HepG2 (cell line): Measurements from ENCODE around the gene GMPPA. TPM values are rescaled to one million over a fixed set of nuclear protein-coding genes. Genes with fewer than 3 reads are reported as not detected.

Experiments used
- ADNP ChIP-seq: sonication (generic); formaldehyde crosslinking; IDR thresholded peaks from 2 replicates; pipeline ENCODE4 v1.4.0; 2020; ENCODE audit warnings: missing genetic modification reagents
- ATF6 ChIP-seq: sonication (generic); formaldehyde crosslinking; conservative IDR thresholded peaks from 2 replicates; pipeline ENCODE4 v1.4.0; 2020; ENCODE audit warnings: missing genetic modification reagents
- BCL3 ChIP-seq: sonication (generic); formaldehyde crosslinking; IDR thresholded peaks from 2 replicates; pipeline ENCODE4 v1.5.1; 2020; ENCODE audit warnings: mild to moderate bottlenecking, missing genetic modification reagents, moderate library complexity
- CREB1 ChIP-seq, 2 experiments: fragments of 450-650 bp in 1 of 2; IDR thresholded peaks; 2 replicates each; pipeline ENCODE4 v1.6.1; 2016 to 2017; ENCODE audit warnings: control low read depth in 1 of 2, mild to moderate bottlenecking in 1 of 2, missing compliant biosample characterization in 1 of 2, missing genetic modification characterization in 1 of 2
- CSRNP2 ChIP-seq: sonication (generic); formaldehyde crosslinking; conservative IDR thresholded peaks from 2 replicates; pipeline ENCODE4 v1.8.0; 2022; ENCODE audit warnings: low read depth, missing genetic modification reagents
- MAF1 ChIP-seq: sonication (generic); formaldehyde crosslinking; IDR thresholded peaks from 2 replicates; pipeline ENCODE4 v1.5.0; 2020; ENCODE audit warnings: missing genetic modification reagents, borderline replicate concordance
- RBFOX2 ChIP-seq: fragments of 200-400 bp; formaldehyde crosslinking; IDR thresholded peaks from 2 replicates; pipeline ENCODE4 v1.6.1; 2017; ENCODE audit warnings: low read depth, mild to moderate bottlenecking, low read length
- SRSF1 ChIP-seq: fragments of 200-400 bp; formaldehyde crosslinking; optimal IDR thresholded peaks from 2 replicates; pipeline ENCODE3; 2017; ENCODE audit warnings: mild to moderate bottlenecking, low read depth, low read length, moderate library complexity
- ZNF362 ChIP-seq: sonication (generic); formaldehyde crosslinking; IDR thresholded peaks from 2 replicates; pipeline ENCODE4 v1.4.0; 2020; ENCODE audit warnings: missing genetic modification reagents, mild to moderate bottlenecking, borderline replicate concordance
- ZNF607 ChIP-seq: sonication (generic); formaldehyde crosslinking; IDR thresholded peaks from 2 replicates; pipeline ENCODE4 v1.5.1; 2020; ENCODE audit warnings: missing genetic modification reagents, mild to moderate bottlenecking, borderline replicate concordance
- ZNF672 ChIP-seq: sonication (generic); formaldehyde crosslinking; IDR thresholded peaks from 2 replicates; pipeline ENCODE4 v1.8.1; 2022; ENCODE audit warnings: missing genetic modification reagents
- ZNF724P ChIP-seq: sonication (generic); formaldehyde crosslinking; IDR thresholded peaks from 2 replicates; pipeline ENCODE4 v1.8.0; 2022; ENCODE audit warnings: missing genetic modification reagents, borderline replicate concordance
- ZSCAN22 ChIP-seq: sonication (generic); formaldehyde crosslinking; IDR thresholded peaks from 2 replicates; pipeline ENCODE4 v1.4.0; 2020; ENCODE audit warnings: mild to moderate bottlenecking, missing genetic modification reagents
- polyA plus RNA-seq, 8 experiments: library from polyadenylated mRNA; depleted of rRNA in 3 of 8; stranded (reverse) in 7 of 8; unstranded in 1 of 8; fragments of >200 nt; fragmentation: Illumina TruSeq in 4 of 8; extraction: Trizol in 4 of 8; gene quantifications; 2 replicates each; pipeline versions ENCODE4 v1.2.1 to v1.2.3, GENCODE V29; 2011 to 2016; ENCODE audit warnings: low read depth in 4 of 8, missing spikeins in 1 of 8, mixed read lengths in 1 of 8; ENCODE audit not compliant: insufficient read depth in 1 of 8
- total RNA-seq, 5 experiments: library from RNA; depleted of rRNA; stranded (reverse); fragments of >200 nt; fragmentation: Illumina TruSeq; extraction: Trizol; gene quantifications; 2 replicates each; pipeline ENCODE4 v1.2.3, GENCODE V29; 2016; ENCODE audit warnings: low read depth in 1 of 5
- TF ChIP-seq, protein P1 (sequence below): sonication (generic); formaldehyde crosslinking; IDR thresholded peaks from 2 replicates; pipeline ENCODE4 v1.5.1; 2020; ENCODE audit warnings: mild to moderate bottlenecking, missing genetic modification reagents, moderate library complexity

GMPPA gene
- total and polyA plus RNA-seq, 2 of the 13 experiments (the other 11 are each of a cell fraction or from before 2014, with no cell fraction given), result 81.1 to 106 TPM

DNA sequence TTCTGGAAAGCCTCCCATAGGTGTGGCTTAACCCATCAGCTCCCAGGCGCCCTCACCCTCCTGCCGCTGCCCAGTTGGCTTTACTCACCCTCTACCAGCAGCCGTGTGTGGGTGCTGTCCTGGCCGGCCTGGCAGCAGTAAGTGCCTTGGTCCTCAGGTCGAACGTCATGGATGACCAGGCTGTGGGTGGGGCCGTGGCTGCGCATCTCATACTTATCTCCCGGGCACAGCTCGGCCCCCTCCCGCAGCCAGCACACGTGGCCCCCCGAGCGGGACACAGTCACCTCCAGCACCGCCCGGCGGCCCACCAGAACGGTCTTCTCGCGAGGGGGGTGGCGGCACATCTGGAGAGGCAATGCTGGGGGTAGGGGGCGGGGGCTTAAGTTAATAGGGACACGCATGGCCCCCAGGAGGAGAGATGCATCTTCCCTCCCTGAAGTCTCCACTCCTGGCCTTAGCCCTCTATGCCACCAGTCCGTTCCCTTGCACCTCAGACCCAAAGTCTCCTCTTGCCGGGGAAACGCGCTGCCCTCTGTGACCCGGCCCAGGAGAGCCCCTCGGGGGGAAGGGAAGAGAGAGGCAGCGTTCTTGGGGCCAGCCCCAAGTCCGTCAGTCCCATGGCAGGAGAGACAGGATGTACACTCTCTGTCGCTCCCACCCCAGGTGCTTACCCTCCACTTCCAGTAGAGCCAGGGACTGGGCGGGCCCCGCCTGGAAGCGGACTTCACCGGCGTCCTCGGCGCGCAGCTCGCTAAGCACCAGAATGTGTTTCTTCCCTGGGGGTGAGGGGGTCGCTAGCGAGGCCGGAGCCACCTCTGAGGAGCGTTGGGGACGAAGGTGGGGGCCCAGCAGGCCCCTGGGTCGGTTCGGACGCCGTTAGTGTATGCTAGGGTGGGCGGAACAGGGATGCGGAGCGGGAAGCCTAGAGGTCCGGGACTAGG is 53.0 kb downstream of the GMPPA start (continued):
- TF ChIP-seq ZNF607 (0 out of 2 replicates have a peak, but pooled peaks have one; percentile 26), ATF6 (CRISPR knock-in tag) (no peak), ZNF362 (CRISPR knock-in tag) (0 out of 2 replicates have a peak, but pooled peaks have one; percentile 16), MAF1 (CRISPR knock-in tag) (no peak), RBFOX2 (no peak), ZNF724P (CRISPR knock-in tag) (0 out of 2 replicates have a peak, but pooled peaks have one; percentile 27), CREB1 (IDR thresholded peaks at IDR 0.05) (no peak), CREB1 (CRISPR knock-in tag; IDR thresholded peaks at IDR 0.05) (no peak), ADNP (CRISPR knock-in tag) (no peak), SRSF1 (no peak), ZSCAN22 (CRISPR knock-in tag) (no peak), ZNF672 (CRISPR knock-in tag) (peak; percentile 42; the same call in 1 of the 2 replicates), CSRNP2 (no peak), BCL3 (CRISPR knock-in tag) (no peak)
- TF ChIP-seq, protein P1, sequence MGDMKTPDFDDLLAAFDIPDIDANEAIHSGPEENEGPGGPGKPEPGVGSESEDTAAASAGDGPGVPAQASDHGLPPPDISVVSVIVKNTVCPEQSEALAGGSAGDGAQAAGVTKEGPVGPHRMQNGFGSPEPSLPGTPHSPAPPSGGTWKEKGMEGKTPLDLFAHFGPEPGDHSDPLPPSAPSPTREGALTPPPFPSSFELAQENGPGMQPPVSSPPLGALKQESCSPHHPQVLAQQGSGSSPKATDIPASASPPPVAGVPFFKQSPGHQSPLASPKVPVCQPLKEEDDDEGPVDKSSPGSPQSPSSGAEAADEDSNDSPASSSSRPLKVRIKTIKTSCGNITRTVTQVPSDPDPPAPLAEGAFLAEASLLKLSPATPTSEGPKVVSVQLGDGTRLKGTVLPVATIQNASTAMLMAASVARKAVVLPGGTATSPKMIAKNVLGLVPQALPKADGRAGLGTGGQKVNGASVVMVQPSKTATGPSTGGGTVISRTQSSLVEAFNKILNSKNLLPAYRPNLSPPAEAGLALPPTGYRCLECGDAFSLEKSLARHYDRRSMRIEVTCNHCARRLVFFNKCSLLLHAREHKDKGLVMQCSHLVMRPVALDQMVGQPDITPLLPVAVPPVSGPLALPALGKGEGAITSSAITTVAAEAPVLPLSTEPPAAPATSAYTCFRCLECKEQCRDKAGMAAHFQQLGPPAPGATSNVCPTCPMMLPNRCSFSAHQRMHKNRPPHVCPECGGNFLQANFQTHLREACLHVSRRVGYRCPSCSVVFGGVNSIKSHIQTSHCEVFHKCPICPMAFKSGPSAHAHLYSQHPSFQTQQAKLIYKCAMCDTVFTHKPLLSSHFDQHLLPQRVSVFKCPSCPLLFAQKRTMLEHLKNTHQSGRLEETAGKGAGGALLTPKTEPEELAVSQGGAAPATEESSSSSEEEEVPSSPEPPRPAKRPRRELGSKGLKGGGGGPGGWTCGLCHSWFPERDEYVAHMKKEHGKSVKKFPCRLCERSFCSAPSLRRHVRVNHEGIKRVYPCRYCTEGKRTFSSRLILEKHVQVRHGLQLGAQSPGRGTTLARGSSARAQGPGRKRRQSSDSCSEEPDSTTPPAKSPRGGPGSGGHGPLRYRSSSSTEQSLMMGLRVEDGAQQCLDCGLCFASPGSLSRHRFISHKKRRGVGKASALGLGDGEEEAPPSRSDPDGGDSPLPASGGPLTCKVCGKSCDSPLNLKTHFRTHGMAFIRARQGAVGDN (CRISPR knock-in tag), result no peak
